HepG2 (cell line): ENCODE data around the gene LY6G5B. TPM values are rescaled to one million over a fixed set of nuclear protein-coding genes. Genes with fewer than 3 reads are reported as not detected.

ENCODE experiments used
- ELF1 ChIP-seq: sonication (generic); formaldehyde crosslinking; IDR thresholded peaks from 2 replicates; pipeline ENCODE4 v1.4.0; 2020; ENCODE audit warnings: missing genetic modification reagents
- ELF3 ChIP-seq: IDR thresholded peaks from 2 replicates; pipeline ENCODE4 v1.6.1; 2016; ENCODE audit warnings: missing genetic modification reagents, missing compliant biosample characterization
- HOXA7 ChIP-seq: sonication (generic); formaldehyde crosslinking; IDR thresholded peaks from 2 replicates; pipeline ENCODE4 v1.8.1; 2022; ENCODE audit warnings: mild to moderate bottlenecking, missing genetic modification reagents, moderate library complexity
- NBN ChIP-seq: fragments of 450-650 bp; conservative IDR thresholded peaks from 2 replicates; pipeline ENCODE4 v1.6.1; 2017
- PRMT3 ChIP-seq: sonication (generic); formaldehyde crosslinking; IDR thresholded peaks from 2 replicates; pipeline ENCODE4 v1.8.1; 2022; ENCODE audit warnings: low read depth, mild to moderate bottlenecking, moderate library complexity, missing genetic modification reagents, borderline replicate concordance
- RFXAP ChIP-seq: sonication (generic); formaldehyde crosslinking; IDR thresholded peaks from 2 replicates; pipeline ENCODE4 v1.4.0; 2020; ENCODE audit warnings: missing genetic modification reagents, borderline replicate concordance
- SAFB2 ChIP-seq: sonication (generic); formaldehyde crosslinking; IDR thresholded peaks from 2 replicates; pipeline ENCODE4 v1.5.1; 2020; ENCODE audit warnings: missing genetic modification reagents, low read depth, mild to moderate bottlenecking, borderline replicate concordance
- SETDB1 ChIP-seq: sonication (generic); formaldehyde crosslinking; IDR thresholded peaks from 2 replicates; pipeline ENCODE4 v1.5.1; 2020; ENCODE audit warnings: missing genetic modification reagents, mild to moderate bottlenecking, borderline replicate concordance
- TRIM24 ChIP-seq: sonication (generic); formaldehyde crosslinking; IDR thresholded peaks from 2 replicates; pipeline ENCODE4 v1.8.0; 2022; ENCODE audit warnings: mild to moderate bottlenecking, missing genetic modification reagents
- ZIK1 ChIP-seq: sonication (generic); formaldehyde crosslinking; IDR thresholded peaks from 2 replicates; pipeline ENCODE4 v1.5.0; 2020; ENCODE audit warnings: mild to moderate bottlenecking, low read depth, missing genetic modification reagents, borderline replicate concordance
- ZNF224 ChIP-seq: sonication (generic); formaldehyde crosslinking; IDR thresholded peaks from 2 replicates; pipeline ENCODE4 v1.5.0; 2020; ENCODE audit warnings: mild to moderate bottlenecking, missing genetic modification reagents
- ZNF264 ChIP-seq: sonication (generic); formaldehyde crosslinking; IDR thresholded peaks from 2 replicates; pipeline ENCODE4 v1.4.0; 2020; ENCODE audit warnings: missing genetic modification reagents
- ZNF776 ChIP-seq: sonication (generic); formaldehyde crosslinking; IDR thresholded peaks from 2 replicates; pipeline ENCODE4 v1.4.0; 2020; ENCODE audit warnings: mild to moderate bottlenecking, missing genetic modification reagents
- ZNF780A ChIP-seq: sonication (generic); formaldehyde crosslinking; IDR thresholded peaks from 2 replicates; pipeline ENCODE4 v1.8.0; 2022; ENCODE audit warnings: mild to moderate bottlenecking, missing genetic modification reagents, moderate library complexity
- ZNF891 ChIP-seq: sonication (generic); formaldehyde crosslinking; IDR thresholded peaks from 2 replicates; pipeline ENCODE4 v1.5.0; 2020; ENCODE audit warnings: mild to moderate bottlenecking, missing genetic modification reagents
- polyA plus RNA-seq, 8 experiments: library from polyadenylated mRNA; depleted of rRNA in 3 of 8; stranded (reverse) in 7 of 8; unstranded in 1 of 8; fragments of >200 nt; fragmentation: Illumina TruSeq in 4 of 8; extraction: Trizol in 4 of 8; gene quantifications; 2 replicates each; pipeline versions ENCODE4 v1.2.1 to v1.2.3, GENCODE V29; 2011 to 2016; ENCODE audit warnings: low read depth in 4 of 8, missing spikeins in 1 of 8, mixed read lengths in 1 of 8; ENCODE audit not compliant: insufficient read depth in 1 of 8
- total RNA-seq, 5 experiments: library from RNA; depleted of rRNA; stranded (reverse); fragments of >200 nt; fragmentation: Illumina TruSeq; extraction: Trizol; gene quantifications; 2 replicates each; pipeline ENCODE4 v1.2.3, GENCODE V29; 2016; ENCODE audit warnings: low read depth in 1 of 5
- TF ChIP-seq, protein P1 (sequence below): sonication (generic); formaldehyde crosslinking; IDR thresholded peaks from 2 replicates; pipeline ENCODE4 v1.4.0; 2020; ENCODE audit warnings: missing genetic modification reagents
- TF ChIP-seq, protein P2 (sequence below): sonication (generic); formaldehyde crosslinking; IDR thresholded peaks from 2 replicates; pipeline ENCODE4 v1.5.1; 2020; ENCODE audit warnings: missing genetic modification reagents, mild to moderate bottlenecking, borderline replicate concordance
- TF ChIP-seq, protein P3 (sequence below): sonication (generic); formaldehyde crosslinking; IDR thresholded peaks from 2 replicates; pipeline ENCODE4 v1.8.1; 2022; ENCODE audit warnings: mild to moderate bottlenecking, missing genetic modification reagents
- TF ChIP-seq, protein P4 (sequence below): sonication (generic); formaldehyde crosslinking; IDR thresholded peaks from 2 replicates; pipeline ENCODE4 v1.5.1; 2020; ENCODE audit warnings: mild to moderate bottlenecking, missing genetic modification reagents, moderate library complexity

The LY6G5B gene
- total and polyA plus RNA-seq, 2 of the 13 experiments (the other 11 are each of a cell fraction or from before 2014, with no cell fraction given): 7.8 to 15.7 TPM

DNA sequence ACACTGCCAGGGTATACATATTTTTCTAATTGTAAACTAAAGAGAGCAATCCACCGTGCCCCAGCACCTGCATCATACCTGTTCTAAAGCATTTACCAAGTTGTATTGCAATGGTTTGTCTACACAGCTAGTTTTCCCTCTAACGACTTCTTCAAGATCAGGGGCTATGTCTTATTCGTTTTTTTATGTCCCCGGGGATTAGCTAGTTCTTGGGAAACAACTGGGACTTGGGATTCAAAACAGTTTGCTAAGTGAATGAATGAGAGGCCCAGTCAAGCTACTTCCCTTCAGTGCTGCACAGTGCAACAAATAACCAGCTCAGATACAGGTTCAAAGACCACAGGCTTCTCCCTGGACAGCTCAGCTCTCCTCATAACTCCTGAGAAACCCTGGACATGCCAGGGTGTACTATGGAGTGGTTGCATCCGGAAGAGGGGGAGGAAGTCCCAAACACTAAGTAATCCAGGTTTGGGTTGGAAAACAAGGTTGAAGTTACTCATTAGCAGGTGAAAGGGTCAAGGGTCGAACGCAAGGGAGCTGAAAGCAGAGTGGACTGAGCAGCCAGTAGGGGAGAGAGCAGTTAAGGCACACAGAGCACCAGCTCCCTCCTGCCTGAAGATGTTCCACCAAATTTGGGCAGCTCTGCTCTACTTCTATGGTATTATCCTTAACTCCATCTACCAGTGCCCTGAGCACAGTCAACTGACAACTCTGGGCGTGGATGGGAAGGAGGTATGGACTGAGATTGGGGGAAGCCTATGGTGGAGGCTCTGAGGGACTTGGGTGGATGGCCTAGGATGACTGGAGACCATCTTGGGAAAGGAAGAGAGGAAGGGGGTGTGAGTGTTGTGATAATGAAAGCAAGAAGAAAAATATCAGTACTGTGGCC is 14.2 kb upstream of the LY6G5B start, which contains the start of gene APOM (continued):
- TF ChIP-seq ZNF264 (peak; percentile 97), ZNF780A (CRISPR knock-in tag) (peak; percentile 73), ZIK1 (CRISPR knock-in tag) (peak; percentile 94; the same call in 1 of the 2 replicates), ZNF224 (CRISPR knock-in tag) (peak; percentile 88; the same call in 1 of the 2 replicates), ZNF891 (CRISPR knock-in tag) (peak; percentile 65; the same call in 1 of the 2 replicates), ELF3 (CRISPR knock-in tag) (peak; percentile 98), HOXA7 (CRISPR knock-in tag) (0 out of 2 replicates have a peak, but pooled peaks have one; percentile 64), NBN (no peak), PRMT3 (peak; percentile 81; the same call in 1 of the 2 replicates), SETDB1 (0 out of 2 replicates have a peak, but pooled peaks have one; percentile 36), ELF1 (CRISPR knock-in tag) (peak; percentile 95), SAFB2 (peak; percentile 51; the same call in 1 of the 2 replicates), TRIM24 (CRISPR knock-in tag) (peak; percentile 34; the same call in 1 of the 2 replicates), ZNF776 (CRISPR knock-in tag) (no peak), RFXAP (CRISPR knock-in tag) (peak; percentile 92)
- TF ChIP-seq, protein P1, sequence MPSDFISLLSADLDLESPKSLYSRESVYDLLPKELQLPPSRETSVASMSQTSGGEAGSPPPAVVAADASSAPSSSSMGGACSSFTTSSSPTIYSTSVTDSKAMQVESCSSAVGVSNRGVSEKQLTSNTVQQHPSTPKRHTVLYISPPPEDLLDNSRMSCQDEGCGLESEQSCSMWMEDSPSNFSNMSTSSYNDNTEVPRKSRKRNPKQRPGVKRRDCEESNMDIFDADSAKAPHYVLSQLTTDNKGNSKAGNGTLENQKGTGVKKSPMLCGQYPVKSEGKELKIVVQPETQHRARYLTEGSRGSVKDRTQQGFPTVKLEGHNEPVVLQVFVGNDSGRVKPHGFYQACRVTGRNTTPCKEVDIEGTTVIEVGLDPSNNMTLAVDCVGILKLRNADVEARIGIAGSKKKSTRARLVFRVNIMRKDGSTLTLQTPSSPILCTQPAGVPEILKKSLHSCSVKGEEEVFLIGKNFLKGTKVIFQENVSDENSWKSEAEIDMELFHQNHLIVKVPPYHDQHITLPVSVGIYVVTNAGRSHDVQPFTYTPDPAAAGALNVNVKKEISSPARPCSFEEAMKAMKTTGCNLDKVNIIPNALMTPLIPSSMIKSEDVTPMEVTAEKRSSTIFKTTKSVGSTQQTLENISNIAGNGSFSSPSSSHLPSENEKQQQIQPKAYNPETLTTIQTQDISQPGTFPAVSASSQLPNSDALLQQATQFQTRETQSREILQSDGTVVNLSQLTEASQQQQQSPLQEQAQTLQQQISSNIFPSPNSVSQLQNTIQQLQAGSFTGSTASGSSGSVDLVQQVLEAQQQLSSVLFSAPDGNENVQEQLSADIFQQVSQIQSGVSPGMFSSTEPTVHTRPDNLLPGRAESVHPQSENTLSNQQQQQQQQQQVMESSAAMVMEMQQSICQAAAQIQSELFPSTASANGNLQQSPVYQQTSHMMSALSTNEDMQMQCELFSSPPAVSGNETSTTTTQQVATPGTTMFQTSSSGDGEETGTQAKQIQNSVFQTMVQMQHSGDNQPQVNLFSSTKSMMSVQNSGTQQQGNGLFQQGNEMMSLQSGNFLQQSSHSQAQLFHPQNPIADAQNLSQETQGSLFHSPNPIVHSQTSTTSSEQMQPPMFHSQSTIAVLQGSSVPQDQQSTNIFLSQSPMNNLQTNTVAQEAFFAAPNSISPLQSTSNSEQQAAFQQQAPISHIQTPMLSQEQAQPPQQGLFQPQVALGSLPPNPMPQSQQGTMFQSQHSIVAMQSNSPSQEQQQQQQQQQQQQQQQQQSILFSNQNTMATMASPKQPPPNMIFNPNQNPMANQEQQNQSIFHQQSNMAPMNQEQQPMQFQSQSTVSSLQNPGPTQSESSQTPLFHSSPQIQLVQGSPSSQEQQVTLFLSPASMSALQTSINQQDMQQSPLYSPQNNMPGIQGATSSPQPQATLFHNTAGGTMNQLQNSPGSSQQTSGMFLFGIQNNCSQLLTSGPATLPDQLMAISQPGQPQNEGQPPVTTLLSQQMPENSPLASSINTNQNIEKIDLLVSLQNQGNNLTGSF (CRISPR knock-in tag): peak; percentile 79
- TF ChIP-seq, protein P2, sequence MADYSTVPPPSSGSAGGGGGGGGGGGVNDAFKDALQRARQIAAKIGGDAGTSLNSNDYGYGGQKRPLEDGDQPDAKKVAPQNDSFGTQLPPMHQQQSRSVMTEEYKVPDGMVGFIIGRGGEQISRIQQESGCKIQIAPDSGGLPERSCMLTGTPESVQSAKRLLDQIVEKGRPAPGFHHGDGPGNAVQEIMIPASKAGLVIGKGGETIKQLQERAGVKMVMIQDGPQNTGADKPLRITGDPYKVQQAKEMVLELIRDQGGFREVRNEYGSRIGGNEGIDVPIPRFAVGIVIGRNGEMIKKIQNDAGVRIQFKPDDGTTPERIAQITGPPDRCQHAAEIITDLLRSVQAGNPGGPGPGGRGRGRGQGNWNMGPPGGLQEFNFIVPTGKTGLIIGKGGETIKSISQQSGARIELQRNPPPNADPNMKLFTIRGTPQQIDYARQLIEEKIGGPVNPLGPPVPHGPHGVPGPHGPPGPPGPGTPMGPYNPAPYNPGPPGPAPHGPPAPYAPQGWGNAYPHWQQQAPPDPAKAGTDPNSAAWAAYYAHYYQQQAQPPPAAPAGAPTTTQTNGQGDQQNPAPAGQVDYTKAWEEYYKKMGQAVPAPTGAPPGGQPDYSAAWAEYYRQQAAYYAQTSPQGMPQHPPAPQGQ (CRISPR knock-in tag): peak; percentile 85
- TF ChIP-seq, protein P3, sequence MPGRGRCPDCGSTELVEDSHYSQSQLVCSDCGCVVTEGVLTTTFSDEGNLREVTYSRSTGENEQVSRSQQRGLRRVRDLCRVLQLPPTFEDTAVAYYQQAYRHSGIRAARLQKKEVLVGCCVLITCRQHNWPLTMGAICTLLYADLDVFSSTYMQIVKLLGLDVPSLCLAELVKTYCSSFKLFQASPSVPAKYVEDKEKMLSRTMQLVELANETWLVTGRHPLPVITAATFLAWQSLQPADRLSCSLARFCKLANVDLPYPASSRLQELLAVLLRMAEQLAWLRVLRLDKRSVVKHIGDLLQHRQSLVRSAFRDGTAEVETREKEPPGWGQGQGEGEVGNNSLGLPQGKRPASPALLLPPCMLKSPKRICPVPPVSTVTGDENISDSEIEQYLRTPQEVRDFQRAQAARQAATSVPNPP: peak; percentile 83; the same call in 1 of the 2 replicates
- TF ChIP-seq, protein P4, sequence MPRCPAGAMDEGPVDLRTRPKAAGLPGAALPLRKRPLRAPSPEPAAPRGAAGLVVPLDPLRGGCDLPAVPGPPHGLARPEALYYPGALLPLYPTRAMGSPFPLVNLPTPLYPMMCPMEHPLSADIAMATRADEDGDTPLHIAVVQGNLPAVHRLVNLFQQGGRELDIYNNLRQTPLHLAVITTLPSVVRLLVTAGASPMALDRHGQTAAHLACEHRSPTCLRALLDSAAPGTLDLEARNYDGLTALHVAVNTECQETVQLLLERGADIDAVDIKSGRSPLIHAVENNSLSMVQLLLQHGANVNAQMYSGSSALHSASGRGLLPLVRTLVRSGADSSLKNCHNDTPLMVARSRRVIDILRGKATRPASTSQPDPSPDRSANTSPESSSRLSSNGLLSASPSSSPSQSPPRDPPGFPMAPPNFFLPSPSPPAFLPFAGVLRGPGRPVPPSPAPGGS: peak; percentile 85; the same call in 1 of the 2 replicates
